ENCODE data around the gene ADCK2. TPM values are rescaled to one million over a fixed set of nuclear protein-coding genes. Genes with fewer than 3 reads are reported as not detected.

ADCK2 gene
- total RNA-seq, 120 experiments from 2014 or later: 18.7 to 40.2 (median 29.5) TPM

Other genes with a start within 250 kb of the ADCK2 start
- gene MKRN1, start 193.4 kb upstream of the ADCK2 start, total RNA-seq: 100 to 1,000 TPM in 31 of 120 experiments, 10 to 100 TPM in 89; 64.7 to 117 (median 91.9) TPM
- 10 to 100 TPM; 19.7 to 79.9 (median 34.1) TPM for gene DENND2A, start 32.1 kb upstream of the ADCK2 start, total RNA-seq
- gene NDUFB2, start 23.8 kb downstream of the ADCK2 start, total RNA-seq: 100 to 1,000 TPM; 147 to 282 (median 221) TPM